GM18511 (cell line): ENCODE results near the gene PEX10.
"Not testable (repeated sequence)": the region's sequence is repeated elsewhere in the genome, so short reads cannot be mapped to it uniquely, and the experiment has no call there.

Experiments
- ATAC-seq: cut with Tn5 transposase; IDR thresholded peaks from one replicate; pipeline ENCODE4 v1.9.1; 2021; ENCODE audit warnings: mild to moderate bottlenecking, moderate library complexity; ENCODE audit not compliant: unreplicated experiment

The PEX10 gene

GRCh38 chr1:2412395-2412772, at the start of gene PEX10:
Gene PEX10, minus strand, starts transcription at chr1:2412564. Its CDS starts 62 bp downstream, at chr1:2412502.
- ATAC-seq, result peak; percentile 84

- ATAC-seq, result no peak
Measured at GRCh38 chr1:2460996-2461751, 48.8 kb upstream of the PEX10 start.

GRCh38 chr1:2460203-2460602, 47.8 kb upstream of the PEX10 start:
- no peak for ATAC-seq

- no peak for ATAC-seq
Measured at GRCh38 chr1:2459757-2460156, 47.4 kb upstream of the PEX10 start.

- not testable (repeated sequence) for ATAC-seq
Measured at GRCh38 chr1:2459102-2459753, 46.9 kb upstream of the PEX10 start.

- no peak for ATAC-seq
Measured at GRCh38 chr1:2458687-2459086, 46.3 kb upstream of the PEX10 start.

GRCh38 chr1:2457444-2457843, 45.1 kb upstream of the PEX10 start:
- ATAC-seq, result no peak

- no peak for ATAC-seq
Measured at GRCh38 chr1:2455757-2456156, 43.4 kb upstream of the PEX10 start.

GRCh38 chr1:2454227-2454626, 41.9 kb upstream of the PEX10 start:
- no peak for ATAC-seq

- no peak for ATAC-seq
Measured at GRCh38 chr1:2452932-2453315, 40.6 kb upstream of the PEX10 start.

GRCh38 chr1:2452201-2452931, 40.0 kb upstream of the PEX10 start:
- no peak for ATAC-seq

- ATAC-seq, result no peak
Measured at GRCh38 chr1:2451741-2452140, 39.4 kb upstream of the PEX10 start.

GRCh38 chr1:2449636-2450454, 37.5 kb upstream of the PEX10 start:
- ATAC-seq, result no peak

- no peak for ATAC-seq
Measured at GRCh38 chr1:2448098-2448445, 35.7 kb upstream of the PEX10 start.

GRCh38 chr1:2447276-2448097, 35.1 kb upstream of the PEX10 start:
- ATAC-seq, result no peak

- no peak for ATAC-seq
Measured at GRCh38 chr1:2446861-2447260, 34.5 kb upstream of the PEX10 start.

GRCh38 chr1:2446394-2446793, 34.0 kb upstream of the PEX10 start:
- no peak for ATAC-seq

- ATAC-seq, result no peak
Measured at GRCh38 chr1:2445823-2446215, 33.5 kb upstream of the PEX10 start.

GRCh38 chr1:2445162-2445822, 32.9 kb upstream of the PEX10 start:
- ATAC-seq, result no peak

- ATAC-seq, result no peak
Measured at GRCh38 chr1:2444138-2444591, 31.8 kb upstream of the PEX10 start.
